ENCODE results near the gene EPHB2.
"Not testable (repeated sequence)": the region's sequence is repeated elsewhere in the genome, so short reads cannot be mapped to it uniquely, and the experiment has no call there.

Gene EPHB2

GRCh38 chr1:22710701-22711049 is at the start of gene EPHB2:
EPHB2 (plus strand) TSS chr1:22710839; CDS start chr1:22710983, 144 bp downstream.
- no peak for DNase-seq (ENCODE audit: low read depth in 2 of 2)

- DNase-seq (ENCODE audit: low read depth in 2 of 2), result no peak
Measured at GRCh38 chr1:22661880-22662279, 48.8 kb upstream of the EPHB2 start.

GRCh38 chr1:22662318-22662717 is 48.3 kb upstream of the EPHB2 start:
- DNase-seq (ENCODE audit: low read depth in 2 of 2), result no peak

- DNase-seq (ENCODE audit: low read depth in 2 of 2), result no peak
Measured at GRCh38 chr1:22662986-22663408, 47.6 kb upstream of the EPHB2 start.

- DNase-seq (ENCODE audit: low read depth in 2 of 2), result no peak
Measured at GRCh38 chr1:22665752-22666151, 44.9 kb upstream of the EPHB2 start.

- no peak for DNase-seq (ENCODE audit: low read depth in 2 of 2)
Measured at GRCh38 chr1:22666412-22666811, 44.2 kb upstream of the EPHB2 start.

- DNase-seq (ENCODE audit: low read depth in 2 of 2), result not testable (repeated sequence)
Measured at GRCh38 chr1:22668840-22669239, 41.8 kb upstream of the EPHB2 start.

GRCh38 chr1:22670352-22670975 is 40.2 kb upstream of the EPHB2 start:
- no peak for DNase-seq (ENCODE audit: low read depth in 2 of 2)

- no peak for DNase-seq (ENCODE audit: low read depth in 2 of 2)
Measured at GRCh38 chr1:22671999-22672398, 38.6 kb upstream of the EPHB2 start.

GRCh38 chr1:22673486-22674409 is 36.9 kb upstream of the EPHB2 start:
- DNase-seq (ENCODE audit: low read depth in 2 of 2), result no peak

GRCh38 chr1:22674410-22674749 is 36.3 kb upstream of the EPHB2 start:
- no peak for DNase-seq (ENCODE audit: low read depth in 2 of 2)

GRCh38 chr1:22676151-22676550 is 34.5 kb upstream of the EPHB2 start:
- not testable (repeated sequence) for DNase-seq (ENCODE audit: low read depth in 2 of 2)

- no peak for DNase-seq (ENCODE audit: low read depth in 2 of 2)
Measured at GRCh38 chr1:22676916-22677583, 33.6 kb upstream of the EPHB2 start.

- DNase-seq (ENCODE audit: low read depth in 2 of 2), result no peak
Measured at GRCh38 chr1:22677931-22678896, 32.4 kb upstream of the EPHB2 start.

- no peak for DNase-seq (ENCODE audit: low read depth in 2 of 2)
Measured at GRCh38 chr1:22680726-22681125, 29.9 kb upstream of the EPHB2 start.

- DNase-seq (ENCODE audit: low read depth in 2 of 2), result no peak
Measured at GRCh38 chr1:22681556-22682276, 28.9 kb upstream of the EPHB2 start.

- no peak for DNase-seq (ENCODE audit: low read depth in 2 of 2)
Measured at GRCh38 chr1:22683547-22683946, 27.1 kb upstream of the EPHB2 start.

- DNase-seq (ENCODE audit: low read depth in 2 of 2), result no peak
Measured at GRCh38 chr1:22685591-22686059, 25.0 kb upstream of the EPHB2 start.

GRCh38 chr1:22687191-22687590 is 23.4 kb upstream of the EPHB2 start:
- DNase-seq (ENCODE audit: low read depth in 2 of 2), result no peak

- DNase-seq (ENCODE audit: low read depth in 2 of 2), result no peak
Measured at GRCh38 chr1:22688466-22688865, 22.2 kb upstream of the EPHB2 start.

- DNase-seq (ENCODE audit: low read depth in 2 of 2), result no peak
Measured at GRCh38 chr1:22689505-22689904, 21.1 kb upstream of the EPHB2 start.

Measured in stimulated activated CD4-positive, alpha-beta T cell treated with anti-CD3 and anti-CD28 coated beads, Interleukin-1b, Interleukin-23, amount 100 ng/mL, for 1 hour (primary cell).